Muscle of leg (tissue), 11 donors: ENCODE results near the gene HIVEP3. TPM values are rescaled to one million over a fixed set of nuclear protein-coding genes. Genes with fewer than 3 reads are reported as not detected.

Experiments used
- DNase-seq: peaks from one replicate; pipeline ENCODE4 v3.0.0; 2013
- H3K27ac ChIP-seq: one replicate; pipeline ENCODE4 v1.5.1; 2013; ENCODE audit warnings: mild to moderate bottlenecking, low read length, control low read depth
- H3K27me3 ChIP-seq: one replicate; pipeline ENCODE4 v1.6.1; 2013; ENCODE audit warnings: low read length; ENCODE audit not compliant: control insufficient read depth, insufficient read depth
- H3K36me3 ChIP-seq: one replicate; pipeline ENCODE4 v1.6.1; 2013; ENCODE audit warnings: low read length; ENCODE audit not compliant: control insufficient read depth, insufficient read depth
- H3K4me1 ChIP-seq: one replicate; pipeline ENCODE4 v1.6.1; 2013; ENCODE audit warnings: low read length; ENCODE audit not compliant: control insufficient read depth, insufficient read depth
- H3K4me3 ChIP-seq: one replicate; pipeline ENCODE4 v1.5.1; 2013; ENCODE audit warnings: low read length, control low read depth
- H3K9me3 ChIP-seq: replicated peaks from 2 replicates; pipeline ENCODE4 v1.6.1; 2013; ENCODE audit warnings: low read depth, low read length; ENCODE audit not compliant: control insufficient read depth
- WGBS: methylation state at CpG from one replicate; pipeline ENCODE4 v1.1.5; 2013; ENCODE audit warnings: missing lambda C conversion rate; ENCODE audit not compliant: insufficient coverage; 5-methylcytosine and 5-hydroxymethylcytosine counted together
- polyA plus RNA-seq, 8 donors: library from polyadenylated mRNA; unstranded; fragments of 120-200 nt; gene quantifications; one replicate each; pipeline versions ENCODE4 v1.2.1 to v1.2.3, GENCODE V29; 2013; ENCODE audit warnings: inconsistent platforms in 1 of 8, low replicate concordance in 1 of 8; ENCODE audit not compliant: insufficient read length in 8 of 8, insufficient read depth in 1 of 8
- total RNA-seq: library from RNA; stranded (reverse); fragments of 120-200 nt; gene quantifications from one replicate; pipeline ENCODE4 v1.2.4, GENCODE V29; 2013

Gene HIVEP3
- total and polyA plus RNA-seq, 9 donors: 0.93 to 3.7 (median 2.7) TPM

- Histone ChIP-seq H3K27ac (no peak overlapping the region), H3K4me3 (no peak overlapping the region), H3K36me3 (no peaks in the 10 kb centered on the region), H3K27me3 (no peaks in the 10 kb centered on the region), H3K4me1 (peaks cover 5% of the 10 kb centered on the region), H3K9me3 (peaks cover 2% of the 10 kb centered on the region)
- DNase-seq: no peak
- 78% methylated on average over 31 of the region's 36 CpGs for WGBS
Measured at GRCh38 chr1:41582851-41583657, 335.7 kb downstream of the HIVEP3 start.

- 28% methylated on average over 4 of the region's 9 CpGs for WGBS
- no peak for DNase-seq
- Histone ChIP-seq H3K4me3 (no peak overlapping the region), H3K4me1 (peaks cover 5% of the 10 kb centered on the region), H3K27ac (no peak overlapping the region), H3K27me3 (no peaks in the 10 kb centered on the region), H3K9me3 (peaks cover 2% of the 10 kb centered on the region), H3K36me3 (no peaks in the 10 kb centered on the region)
Measured at GRCh38 chr1:41582351-41582750, 336.4 kb downstream of the HIVEP3 start.

GRCh38 chr1:41582004-41582325, 336.8 kb downstream of the HIVEP3 start:
- Histone ChIP-seq H3K9me3 (peaks cover 2% of the 10 kb centered on the region), H3K36me3 (no peaks in the 10 kb centered on the region), H3K4me3 (no peak overlapping the region), H3K27me3 (no peaks in the 10 kb centered on the region), H3K27ac (no peak overlapping the region), H3K4me1 (peaks cover 5% of the 10 kb centered on the region)
- no peak for DNase-seq
- WGBS: 85% methylated on average over 8 of the region's 10 CpGs

- H3K4me3 ChIP-seq: no peak overlapping the region
- H3K9me3 ChIP-seq: peaks cover 2% of the 10 kb centered on the region
- H3K27me3 ChIP-seq: no peaks in the 10 kb centered on the region
- WGBS: 85% methylated on average over 18 of the region's 19 CpGs
- H3K4me1 ChIP-seq: peaks cover 5% of the 10 kb centered on the region
- DNase-seq: no peak
- no peaks in the 10 kb centered on the region for H3K36me3 ChIP-seq
- H3K27ac ChIP-seq: no peak overlapping the region
Measured at GRCh38 chr1:41581216-41582003, 337.3 kb downstream of the HIVEP3 start.

GRCh38 chr1:41580520-41581172, 338.1 kb downstream of the HIVEP3 start:
- no peak for DNase-seq
- no peak overlapping the region for H3K27ac ChIP-seq
- no peak overlapping the region for H3K4me3 ChIP-seq
- H3K27me3 ChIP-seq: no peaks in the 10 kb centered on the region
- H3K9me3 ChIP-seq: peaks cover 2% of the 10 kb centered on the region
- H3K36me3 ChIP-seq: no peaks in the 10 kb centered on the region
- 60% methylated on average over 5 of the region's 7 CpGs for WGBS
- H3K4me1 ChIP-seq: peaks cover 5% of the 10 kb centered on the region

- no peaks in the 10 kb centered on the region for H3K36me3 ChIP-seq
- no peak for DNase-seq
- H3K9me3 ChIP-seq: peaks cover 2% of the 10 kb centered on the region
- no peaks in the 10 kb centered on the region for H3K27me3 ChIP-seq
- H3K27ac ChIP-seq: no peak overlapping the region
- no peak overlapping the region for H3K4me3 ChIP-seq
- 91% methylated on average over 5 of the region's 6 CpGs for WGBS
- peaks cover 5% of the 10 kb centered on the region for H3K4me1 ChIP-seq
Measured at GRCh38 chr1:41580021-41580420, 338.7 kb downstream of the HIVEP3 start.

GRCh38 chr1:41578712-41579335, 339.9 kb downstream of the HIVEP3 start:
- no peak overlapping the region for H3K27ac ChIP-seq
- 45% methylated on average over 4 of the region's 4 CpGs for WGBS
- no peaks in the 10 kb centered on the region for H3K27me3 ChIP-seq
- H3K4me1 ChIP-seq: peaks cover 12% of the 10 kb centered on the region
- DNase-seq: no peak
- H3K4me3 ChIP-seq: no peak overlapping the region
- H3K9me3 ChIP-seq: peaks cover 2% of the 10 kb centered on the region
- no peaks in the 10 kb centered on the region for H3K36me3 ChIP-seq

GRCh38 chr1:41576620-41577019, 342.1 kb downstream of the HIVEP3 start:
- no CpG with 5 or more reads among the region's 4 CpGs for WGBS
- Histone ChIP-seq H3K27ac (no peak overlapping the region), H3K4me3 (no peak overlapping the region), H3K36me3 (no peaks in the 10 kb centered on the region), H3K9me3 (peaks cover 2% of the 10 kb centered on the region), H3K27me3 (no peaks in the 10 kb centered on the region), H3K4me1 (peaks cover 10% of the 10 kb centered on the region)
- DNase-seq: no peak

- peaks cover 2% of the 10 kb centered on the region for H3K9me3 ChIP-seq
- H3K4me3 ChIP-seq: no peak overlapping the region
- no peaks in the 10 kb centered on the region for H3K36me3 ChIP-seq
- H3K4me1 ChIP-seq: peaks cover 10% of the 10 kb centered on the region
- H3K27me3 ChIP-seq: no peaks in the 10 kb centered on the region
- no peak overlapping the region for H3K27ac ChIP-seq
- no peak for DNase-seq
- WGBS: 80% methylated on average over 1 of the region's 3 CpGs
Measured at GRCh38 chr1:41576206-41576605, 342.5 kb downstream of the HIVEP3 start.

- no peak for DNase-seq
- 47% methylated on average over 3 of the region's 5 CpGs for WGBS
Measured at GRCh38 chr1:41574842-41575241, 343.9 kb downstream of the HIVEP3 start.

More at GRCh38 chr1:41574842-41575241, 343.9 kb downstream of the HIVEP3 start:
- H3K4me1 ChIP-seq: peaks cover 10% of the 10 kb centered on the region
- H3K27me3 ChIP-seq: no peaks in the 10 kb centered on the region
- H3K27ac ChIP-seq: no peak overlapping the region
- no peaks in the 10 kb centered on the region for H3K36me3 ChIP-seq
- no peak overlapping the region for H3K4me3 ChIP-seq
- peaks cover under 1% of the 10 kb centered on the region for H3K9me3 ChIP-seq
